ENCODE data around the gene ZSCAN29.

GRCh38 chr15:43370975-43371974, at the start of gene ZSCAN29, which contains the start of gene TUBGCP4:
- TF ChIP-seq CTCF (conservative IDR thresholded peaks at IDR 0.05) (peak; percentile 83), ZFX (IDR thresholded peaks at IDR 0.05) (peak; percentile 57)
